Measurements from ENCODE around the gene XYLT2.
"Not testable (repeated sequence)": the region's sequence is repeated elsewhere in the genome, so short reads cannot be mapped to it uniquely, and the experiment has no call there.

Gene XYLT2

DNA sequence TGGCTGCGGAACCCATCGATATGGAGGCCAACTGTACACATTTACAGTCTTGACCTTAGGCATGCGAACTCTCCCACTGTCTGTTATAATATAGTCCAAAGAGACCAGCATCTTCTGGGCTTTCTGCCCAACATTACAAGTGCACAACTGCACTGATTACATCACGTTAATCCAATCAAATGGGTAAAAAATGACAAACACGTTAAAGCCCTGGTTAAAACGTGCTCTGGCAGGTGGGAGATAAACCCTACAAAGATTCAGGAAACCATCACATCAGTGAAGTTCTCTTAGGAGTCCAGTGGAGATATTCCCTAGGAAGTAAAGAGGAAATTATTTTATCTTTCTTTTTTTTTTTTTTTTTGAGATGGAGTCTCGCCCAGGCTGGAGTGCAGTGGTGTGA is 23.7 kb upstream of the XYLT2 start:
- DNase-seq = no peak

DNA sequence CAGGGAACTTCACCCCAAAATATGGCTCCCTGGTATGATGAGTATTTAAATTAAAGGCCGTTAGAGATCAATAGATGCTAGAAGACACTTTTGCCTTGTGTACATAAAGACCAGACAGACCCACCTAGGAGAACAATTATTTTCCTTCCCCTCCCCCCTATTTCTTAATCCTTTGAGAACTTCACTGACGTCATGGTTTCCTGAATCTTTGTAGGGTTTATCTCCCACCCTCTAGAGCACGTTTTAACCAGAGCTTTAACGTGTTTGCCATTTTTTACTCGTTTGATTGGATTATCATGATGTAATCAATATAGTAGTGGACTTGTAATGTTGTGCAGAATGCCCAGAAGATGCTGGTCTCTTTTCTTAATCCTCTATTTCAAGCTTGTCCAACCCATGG is 22.9 kb upstream of the XYLT2 start:
- DNase-seq = no peak

DNA sequence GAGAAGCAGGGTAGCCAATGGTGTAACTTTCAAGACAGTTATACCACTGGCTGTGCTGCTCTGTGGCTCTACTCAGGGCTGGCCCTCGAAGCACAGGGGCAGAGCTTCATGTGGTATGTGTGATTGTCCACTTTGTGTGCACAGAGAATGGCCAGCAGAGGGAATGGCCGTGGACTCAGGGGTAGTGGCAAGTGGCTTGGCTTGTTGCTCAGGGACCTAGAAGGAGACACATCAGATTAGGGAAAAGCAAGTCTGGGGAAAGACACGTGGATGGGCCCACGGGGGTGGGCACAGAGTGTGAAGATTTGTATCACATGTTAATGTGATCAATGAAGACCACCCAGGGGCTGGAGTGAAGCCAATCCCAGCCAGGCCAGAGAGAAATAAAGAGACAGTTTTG is 20.0 kb upstream of the XYLT2 start:
- DNase-seq = no peak

DNA sequence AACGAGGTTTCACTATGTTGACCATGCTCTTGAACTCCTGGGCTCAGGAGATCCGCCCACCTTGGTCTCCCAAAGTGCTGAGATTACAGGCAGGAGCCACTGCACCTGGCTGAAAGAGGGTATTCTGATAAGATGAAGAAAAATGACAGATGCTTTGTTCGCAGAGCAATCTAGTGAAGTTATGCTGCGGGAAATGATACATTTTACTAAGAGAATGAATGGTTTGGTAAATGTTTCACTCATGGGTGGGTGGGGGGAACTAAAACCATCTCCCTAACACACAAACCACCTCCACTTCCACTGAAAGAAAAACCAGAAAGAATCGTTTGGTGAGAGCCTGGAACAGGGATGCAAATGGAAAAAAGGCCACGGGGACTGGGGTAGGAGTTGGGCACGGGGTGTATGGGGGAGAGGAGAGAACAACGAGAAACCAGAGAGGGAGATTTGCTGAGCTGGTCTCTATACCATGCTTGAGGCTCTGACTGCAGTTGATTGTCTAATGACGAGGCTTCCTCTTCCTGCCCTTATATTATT is 19.0 kb upstream of the XYLT2 start:
- DNase-seq = no peak

DNA sequence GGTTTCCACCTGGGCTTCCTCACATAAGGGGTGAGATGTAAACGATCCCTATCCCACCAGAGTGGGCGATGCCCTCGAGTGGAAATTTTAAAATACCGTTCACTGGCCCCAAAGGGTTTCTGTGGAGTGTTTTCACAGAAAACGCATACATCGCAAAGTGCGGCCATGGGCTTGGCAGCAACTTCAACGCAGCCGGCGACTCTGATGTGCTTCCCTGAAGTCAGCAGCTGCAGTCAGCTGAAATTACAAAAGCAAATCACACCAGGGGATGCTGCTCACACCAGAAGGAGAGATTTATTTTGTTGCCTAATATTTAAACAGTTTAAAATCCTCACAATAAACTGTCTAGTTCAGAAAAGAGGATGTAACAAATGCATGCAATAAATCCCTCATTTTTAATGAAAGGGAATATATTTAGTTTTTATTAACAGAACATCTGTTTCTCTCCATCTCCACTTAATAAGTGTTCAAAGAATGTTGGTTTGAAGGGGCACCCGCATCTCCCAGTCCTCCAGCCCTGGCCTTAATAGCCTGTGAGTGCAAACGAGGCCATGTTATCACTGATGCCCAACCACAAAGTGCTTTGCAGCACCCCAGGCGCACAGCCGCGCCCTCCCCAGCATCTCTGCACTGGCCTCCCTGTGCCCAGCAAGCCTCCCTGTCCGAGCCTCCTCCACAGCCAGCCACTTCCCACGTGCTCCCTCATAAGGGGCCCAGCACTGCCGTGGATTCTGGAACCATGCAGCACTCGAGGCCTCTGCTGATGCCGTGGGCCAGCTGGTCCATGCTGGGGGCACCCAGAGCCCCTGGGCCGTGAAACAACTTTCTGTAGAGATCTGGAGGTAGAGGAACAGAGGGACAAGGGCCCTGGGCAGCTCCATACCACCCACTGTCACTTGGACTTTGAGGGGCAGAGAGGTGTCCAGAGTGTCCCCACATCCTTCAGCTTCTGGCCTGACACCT is 17.3 kb upstream of the XYLT2 start:
- DNase-seq = no peak

DNA sequence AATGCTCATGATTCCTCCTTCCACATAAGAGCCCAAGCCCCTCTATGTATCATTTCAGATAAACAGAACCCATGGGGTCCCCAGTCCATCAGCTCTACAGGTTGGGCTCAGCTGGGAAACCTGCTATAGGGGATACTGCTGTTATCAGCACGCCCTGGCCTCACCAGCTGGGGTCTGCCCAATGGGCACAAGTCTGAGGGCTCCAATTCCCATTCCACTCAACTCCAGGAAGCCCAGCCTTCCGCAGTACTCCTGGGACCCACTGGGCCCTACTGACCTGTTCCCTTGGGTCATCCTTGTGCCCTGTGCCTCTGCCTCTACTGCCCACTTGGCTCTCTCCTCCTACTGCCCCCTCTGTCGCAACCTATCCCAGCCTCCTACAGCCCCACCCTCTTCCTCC is 16.2 kb upstream of the XYLT2 start:
- no peak for DNase-seq

DNA sequence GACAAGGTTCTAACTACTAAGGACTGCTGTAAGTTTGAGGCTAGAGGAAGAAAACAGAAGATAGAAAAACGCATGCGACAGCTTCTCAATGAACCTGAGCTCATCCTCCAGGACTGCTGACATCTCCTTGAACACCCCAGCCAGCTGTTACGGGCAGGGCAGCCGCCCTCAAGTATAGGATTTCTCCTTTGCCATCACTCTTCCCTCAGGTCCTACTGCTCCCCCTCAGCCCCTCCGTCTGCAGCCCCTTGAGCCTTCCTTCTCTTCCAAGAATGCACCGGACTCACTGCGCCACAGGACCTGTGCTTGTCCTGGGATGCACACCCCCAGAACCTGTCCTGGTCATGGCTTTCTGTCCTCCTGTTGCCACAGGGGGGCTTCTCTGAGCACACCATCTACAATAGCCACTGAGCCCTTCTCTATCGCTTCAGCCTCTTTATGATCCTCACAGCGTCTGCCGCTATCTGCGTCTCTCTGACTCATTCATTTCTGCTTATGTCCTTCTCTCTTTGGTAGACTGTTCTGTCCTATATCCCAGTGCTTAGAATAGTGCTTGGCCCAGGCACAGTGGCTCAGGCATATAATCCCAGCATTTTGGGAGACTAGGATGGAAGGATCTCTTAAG is 15.7 kb upstream of the XYLT2 start:
- DNase-seq = no peak

DNA sequence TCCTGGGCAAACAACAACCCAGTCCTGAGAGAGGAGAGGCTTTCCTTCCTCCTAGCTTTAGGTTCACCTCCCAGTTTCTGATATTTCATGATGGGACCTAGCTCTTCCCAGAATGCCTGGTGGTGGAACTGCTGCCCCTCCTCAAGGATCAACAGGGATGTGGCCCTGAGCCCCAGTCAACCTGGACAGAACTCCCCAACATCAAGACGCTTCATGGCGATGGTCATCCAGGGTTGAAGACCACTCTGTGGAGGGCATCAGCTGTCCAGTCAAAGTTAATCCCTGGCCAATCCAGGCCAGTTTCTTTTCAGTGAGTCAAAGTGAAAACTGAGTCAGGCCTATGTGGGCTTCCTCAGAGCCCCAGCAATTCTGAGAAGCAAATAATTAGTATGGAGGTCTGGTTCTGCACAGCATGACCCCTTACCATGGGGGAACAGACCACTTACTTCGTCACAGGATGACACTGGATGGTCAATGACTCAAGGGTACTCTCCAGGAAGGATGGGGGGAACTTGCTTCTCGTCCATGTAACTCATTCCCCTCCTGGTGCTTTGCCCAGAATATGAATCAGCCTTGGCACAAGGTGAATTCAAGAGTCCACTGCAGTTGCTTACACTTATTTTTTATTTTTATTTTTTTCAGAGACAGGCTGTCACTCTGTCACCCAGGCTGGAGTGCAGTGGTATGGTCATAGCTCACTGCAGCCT is 14.7 kb upstream of the XYLT2 start:
- no peak for DNase-seq

DNA sequence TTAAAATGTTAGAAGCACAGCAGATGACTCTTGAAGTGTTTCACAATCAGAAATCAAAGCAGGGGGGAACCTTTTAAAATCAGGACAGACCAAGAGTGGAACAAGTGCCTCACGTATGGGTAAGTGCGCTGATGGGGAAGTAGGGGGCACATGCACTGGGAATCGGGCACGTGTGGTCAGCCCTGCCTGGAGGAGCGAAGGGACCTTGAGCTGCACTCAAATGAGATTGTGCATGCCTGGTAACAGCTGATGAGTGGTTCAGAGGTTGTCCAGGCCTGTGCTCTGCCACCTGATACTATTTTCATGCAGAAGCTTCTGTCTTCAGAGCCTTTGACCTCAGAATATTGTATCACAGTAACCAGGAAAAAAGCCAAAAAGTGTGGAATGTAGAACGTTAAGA is 13.7 kb upstream of the XYLT2 start:
- DNase-seq = no peak

DNA sequence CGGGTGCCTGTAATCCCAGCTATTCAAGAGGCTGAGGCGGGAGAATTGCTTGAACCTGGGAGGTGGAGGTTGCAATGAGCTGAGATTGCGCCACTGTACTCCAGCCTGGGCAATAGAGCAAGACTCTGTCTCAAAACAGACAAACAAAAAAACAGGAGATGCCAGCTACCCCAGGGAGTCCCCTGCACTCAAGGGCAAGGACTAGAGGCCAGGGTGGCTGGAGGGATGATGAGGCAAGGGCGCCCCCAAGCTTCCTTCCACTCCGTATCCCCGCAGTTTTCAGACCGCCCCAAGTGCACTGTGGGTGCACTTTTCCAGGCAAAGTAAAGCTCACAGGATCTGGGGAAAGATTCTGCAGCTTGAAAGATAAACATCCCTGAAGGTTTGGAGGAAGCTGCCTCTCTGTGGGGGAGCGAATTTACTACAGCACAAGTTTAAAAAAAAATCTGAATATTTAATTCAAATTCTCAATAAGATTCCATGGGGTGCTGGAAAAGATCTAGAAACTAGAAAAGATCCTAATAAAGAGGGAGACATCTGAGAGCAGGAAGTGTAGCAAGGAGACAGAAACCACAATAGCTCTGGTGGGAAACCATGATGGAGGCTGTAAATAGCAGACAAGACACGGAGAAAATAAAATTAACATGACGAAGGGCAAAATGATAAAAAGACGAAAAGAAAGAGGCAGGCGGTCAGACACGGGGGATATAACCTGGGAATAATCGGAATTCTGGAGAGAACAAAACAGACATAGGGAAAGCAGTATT is 12.5 kb upstream of the XYLT2 start:
- not testable (repeated sequence) for DNase-seq

DNA sequence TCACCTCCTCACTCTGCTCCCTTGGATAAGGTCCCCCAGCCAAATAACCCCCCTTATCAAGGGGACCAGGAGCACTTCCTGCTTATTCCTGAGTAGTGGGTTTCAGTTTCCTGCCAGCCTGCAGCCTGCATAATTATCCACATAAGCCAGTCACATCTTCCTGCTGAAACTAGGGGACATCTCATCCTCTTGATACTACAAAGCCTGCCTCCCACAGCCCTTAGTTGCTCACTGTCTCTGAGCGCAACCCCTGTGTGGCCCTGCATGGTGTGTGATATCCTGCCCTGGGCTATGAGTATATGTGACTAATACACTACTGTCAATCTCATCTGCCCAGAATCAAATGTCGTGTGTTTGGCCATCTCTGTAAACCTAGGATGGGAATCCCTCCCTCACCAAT is 8.0 kb upstream of the XYLT2 start:
- DNase-seq = no peak

DNA sequence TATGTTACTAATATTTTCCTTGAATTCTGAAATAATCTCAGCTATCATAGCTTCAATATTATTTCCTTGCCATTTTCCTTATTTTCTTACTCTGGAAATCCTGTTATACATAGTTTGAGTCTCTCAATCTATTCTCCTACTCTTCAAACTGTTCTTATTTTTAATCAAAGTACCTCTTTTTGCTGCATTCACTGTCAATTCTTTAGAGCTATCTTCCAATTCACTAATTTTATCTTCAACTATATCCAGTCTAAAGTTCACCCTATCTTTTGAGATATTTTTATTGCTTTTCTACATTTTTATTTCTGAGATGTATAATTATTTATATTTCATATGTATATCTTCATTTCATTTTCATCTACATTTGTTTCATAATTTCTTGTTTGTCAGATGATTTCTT is 7.3 kb upstream of the XYLT2 start:
- no peak for DNase-seq

DNA sequence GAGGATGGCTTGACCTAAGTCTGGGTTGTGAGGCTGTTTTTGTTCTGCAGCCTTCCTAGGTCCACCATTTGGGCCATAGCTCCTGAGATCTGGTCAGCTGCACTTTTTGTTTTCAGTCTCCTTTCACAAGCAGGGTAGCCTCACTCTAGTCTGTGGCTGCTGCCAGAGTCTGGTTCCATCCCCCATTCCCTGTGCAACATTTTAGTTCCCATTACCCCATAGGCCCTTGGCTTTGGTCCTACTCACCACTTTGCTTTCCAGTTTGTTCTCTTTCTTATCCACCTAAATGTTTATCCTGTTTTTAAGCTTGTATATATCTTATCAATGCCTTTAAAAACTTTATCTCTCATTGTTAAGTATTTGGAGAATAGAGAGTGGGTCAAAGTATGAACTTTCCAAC is 6.5 kb upstream of the XYLT2 start:
- DNase-seq = no peak

DNA sequence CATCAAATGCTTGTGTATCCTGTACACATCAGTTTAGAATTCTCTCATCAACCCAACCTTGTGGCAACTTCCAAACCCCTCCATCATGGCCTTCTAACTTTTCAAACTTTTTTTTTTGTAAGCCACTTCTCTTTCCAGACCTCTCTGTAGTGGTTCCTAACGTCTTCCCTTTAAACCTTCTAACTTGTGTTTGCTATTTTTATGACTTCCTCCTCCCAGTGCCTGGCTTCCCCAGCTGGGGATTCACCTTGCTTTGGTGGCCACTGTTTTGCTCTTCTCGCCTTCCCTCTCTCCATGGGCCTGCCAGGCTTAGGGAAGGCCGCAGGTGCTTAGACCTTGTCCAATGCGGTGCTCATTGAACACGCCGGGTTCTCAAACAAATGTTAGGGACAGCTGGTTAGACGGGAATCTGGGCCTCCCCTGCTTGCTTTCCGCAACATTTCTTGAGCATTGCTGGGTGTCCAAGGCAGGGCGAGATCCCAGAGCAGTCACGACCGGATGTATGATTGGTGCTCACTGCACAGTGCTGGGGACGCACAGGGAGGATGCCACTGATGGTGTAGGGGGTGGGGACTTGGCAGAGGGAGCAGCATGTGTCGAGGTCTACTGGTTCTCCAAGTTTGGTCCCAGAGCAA is 1.1 kb upstream of the XYLT2 start:
- no peak for DNase-seq

DNA sequence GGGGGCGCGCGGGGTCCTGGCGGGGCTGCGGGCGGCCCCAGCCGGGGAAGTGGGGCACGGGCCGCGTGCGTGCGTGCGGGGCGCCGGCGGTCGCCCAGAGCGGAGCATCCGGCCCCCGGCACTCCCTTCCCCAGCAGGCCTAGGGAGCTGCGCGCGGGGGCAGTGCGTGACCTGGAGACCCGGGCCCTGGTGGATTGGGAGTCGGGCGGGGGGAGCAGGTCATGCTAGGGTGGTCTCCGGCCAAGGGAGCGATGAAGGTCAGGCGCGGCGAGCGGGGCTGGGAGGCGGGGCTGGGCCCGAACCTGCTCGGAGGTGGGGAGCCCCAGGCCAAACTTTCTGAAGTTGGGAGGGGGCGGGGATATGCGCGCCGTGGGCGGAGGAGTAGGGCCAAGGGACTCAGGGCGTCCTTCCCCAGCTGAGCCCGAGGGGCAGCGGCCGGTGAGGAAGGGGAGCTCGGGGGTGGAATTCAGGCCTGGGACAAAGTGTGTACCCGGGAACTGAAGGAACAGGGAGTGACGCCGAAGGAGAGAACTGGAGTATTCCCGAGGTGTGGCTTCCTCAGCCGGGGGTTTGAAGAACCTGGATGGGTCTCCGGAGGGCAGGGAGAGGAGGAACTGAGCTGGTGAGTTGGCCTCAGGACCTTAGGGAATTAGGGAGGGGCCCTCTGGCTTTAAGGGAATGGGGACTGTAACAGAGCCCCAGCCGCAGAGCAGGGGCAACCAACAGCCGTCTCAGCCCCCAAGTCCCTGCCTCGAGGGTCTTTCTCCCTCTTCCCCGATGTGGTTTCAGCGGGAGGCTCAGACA is 589 bp downstream of the XYLT2 start:
- no peak for DNase-seq

DNA sequence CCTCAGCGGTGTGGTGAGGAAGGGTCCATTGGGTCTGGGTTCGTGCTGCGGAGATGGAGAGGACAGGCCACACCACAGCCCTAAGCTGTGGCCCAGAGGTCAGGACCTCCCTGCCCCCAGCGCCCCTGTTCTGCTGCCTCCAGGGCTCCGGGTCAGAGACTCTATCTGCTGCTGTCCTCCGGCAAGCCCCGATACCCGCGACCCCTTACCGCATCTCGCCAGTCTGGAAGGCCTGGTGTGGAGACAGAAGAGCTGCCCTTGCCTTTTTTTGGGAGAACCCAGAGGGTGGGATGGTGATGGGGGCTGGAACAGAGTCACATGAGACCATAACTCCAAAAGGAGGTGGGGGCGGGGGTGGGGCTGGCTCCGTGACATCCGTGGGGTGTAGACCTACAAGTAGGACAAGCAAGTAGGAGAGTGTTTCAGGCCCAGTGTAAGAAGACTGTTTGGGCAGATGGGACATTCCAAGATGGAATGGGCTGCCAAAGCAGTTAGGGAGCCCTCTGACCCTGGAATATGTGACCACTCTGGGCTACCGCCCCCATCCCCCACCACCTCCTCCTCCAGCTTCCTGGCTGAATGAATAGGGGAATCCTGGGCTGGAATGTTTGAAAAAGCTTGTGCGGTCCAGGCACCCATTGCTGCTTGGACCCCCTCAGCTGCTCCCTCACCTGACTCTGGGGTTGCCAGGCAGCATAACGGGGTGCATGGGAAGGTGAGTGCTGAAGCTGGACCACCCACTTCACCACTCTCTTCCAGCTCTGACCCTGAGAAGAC is 1.4 kb downstream of the XYLT2 start:
- DNase-seq = no peak

DNA sequence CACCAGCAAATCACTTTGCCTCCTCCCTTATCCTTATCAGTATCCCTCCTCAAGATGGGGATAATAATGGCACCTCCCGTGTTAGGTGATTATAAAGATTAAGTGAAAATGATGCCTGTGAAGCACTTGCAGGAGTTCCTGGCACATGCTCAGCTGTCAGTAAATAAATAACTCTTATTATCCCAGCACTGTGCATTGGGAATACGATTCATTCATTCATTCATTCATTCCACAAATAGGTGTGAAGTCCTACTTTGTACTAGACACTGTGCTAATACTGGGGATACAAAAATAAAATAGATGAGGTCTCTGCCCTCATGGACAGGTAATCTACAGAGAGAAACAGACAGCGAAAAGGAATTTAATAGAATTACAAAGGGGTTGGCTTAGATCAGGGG is 2.0 kb downstream of the XYLT2 start:
- no peak for DNase-seq

DNA sequence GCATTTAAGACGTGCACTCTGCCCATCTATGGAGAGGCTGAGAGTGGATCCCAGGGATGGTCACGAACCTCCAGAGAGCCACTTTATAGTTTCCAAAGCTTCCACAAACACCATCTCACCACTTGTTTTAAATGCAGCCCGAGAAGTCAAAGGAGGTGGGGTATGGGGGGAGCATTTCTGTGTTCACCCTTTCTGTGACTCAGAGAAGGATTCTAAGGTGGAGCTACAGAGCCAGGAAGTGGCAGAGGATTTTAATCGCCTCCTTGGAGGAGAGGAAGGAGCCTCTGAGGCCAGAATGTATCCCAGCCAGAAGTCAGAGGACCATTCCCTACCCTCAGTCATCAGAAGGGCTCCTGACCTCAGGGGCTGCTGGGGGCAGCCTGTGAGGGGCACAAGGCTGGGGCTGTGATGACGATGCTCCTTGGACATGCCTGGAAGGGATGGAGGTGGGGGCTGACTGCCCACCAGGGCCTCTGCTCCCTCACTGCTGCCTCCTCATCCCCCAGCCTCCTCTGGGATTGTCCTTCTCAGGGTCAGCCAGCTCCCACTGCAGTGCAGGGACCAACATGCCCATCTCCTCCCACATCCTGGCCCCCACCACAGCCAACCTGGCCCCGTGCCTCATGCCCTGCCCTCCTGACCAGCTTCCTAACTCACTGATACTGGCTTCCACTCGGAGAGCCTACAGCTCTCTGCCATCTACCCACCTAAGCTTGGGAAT is 2.8 kb downstream of the XYLT2 start:
- no peak for DNase-seq

DNA sequence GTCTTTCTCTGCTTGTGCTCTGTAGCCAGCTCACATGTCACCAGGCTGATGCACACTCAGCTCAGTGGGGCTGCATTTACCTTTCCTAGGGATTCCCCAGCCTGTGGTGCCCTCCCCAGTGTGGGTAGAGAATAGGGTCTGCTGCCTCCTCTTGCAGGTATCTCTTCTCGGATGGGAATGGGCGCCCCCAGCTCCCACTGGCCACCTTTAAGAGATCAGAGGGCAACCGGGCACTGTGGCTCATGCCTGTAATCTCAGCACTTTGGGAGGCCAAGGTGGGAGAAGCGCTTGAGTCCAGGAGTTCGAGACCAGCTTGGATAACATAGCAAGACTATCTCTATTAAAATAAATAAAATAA is 3.3 kb downstream of the XYLT2 start:
- DNase-seq = no peak

DNA sequence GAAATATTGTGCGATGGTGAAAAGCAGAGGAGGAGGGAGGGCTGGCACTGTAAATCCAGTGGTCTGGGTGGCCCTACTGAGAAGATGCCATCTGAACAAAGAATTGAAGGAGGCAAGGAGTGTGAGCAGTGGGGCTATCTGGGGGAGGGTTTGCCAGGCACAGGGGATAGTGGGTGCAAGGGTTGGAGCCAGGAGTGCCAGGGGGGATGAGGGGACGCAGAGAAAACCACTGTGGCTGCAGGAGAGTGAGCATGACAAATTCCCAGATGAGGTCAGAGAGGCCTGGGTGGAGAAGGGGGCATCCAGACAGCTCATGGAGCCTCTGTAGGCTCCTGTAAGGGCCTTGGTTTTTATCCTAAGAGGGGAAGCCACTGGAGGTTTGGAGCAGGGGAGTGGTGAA is 4.8 kb downstream of the XYLT2 start:
- DNase-seq = no peak

All from hippocampal formation (tissue), 2 donors.